ENCODE measurements around the gene ADAMTS4.

GRCh38 chr1:161189036-161189435, 9.8 kb downstream of the ADAMTS4 start:
- no peak for TF ChIP-seq CTCF (IDR thresholded peaks at IDR 0.05)
- TF ChIP-seq EZH2 (IDR thresholded peaks at IDR 0.05; ENCODE audit: borderline replicate concordance, insufficient read depth, low read depth, low read length, poor library complexity, severe bottlenecking): no peak

Measured in B cell (primary cell).